Testis (tissue), 3 donors: Measurements from ENCODE around the gene TRAK1. TPM values are rescaled to one million over a fixed set of nuclear protein-coding genes. Genes with fewer than 3 reads are reported as not detected.

Source experiments
- DNase-seq: peaks from one replicate; pipeline ENCODE4 v3.0.0-alpha.2; 2019
- H3K27ac ChIP-seq, 2 donors: fragments of 200-600 bp; sonication (generic); one replicate each; pipeline ENCODE4 v1.5.1; 2019
- H3K27me3 ChIP-seq: fragments of 200-600 bp; sonication (generic); one replicate; pipeline ENCODE4 v1.5.1; 2019
- H3K36me3 ChIP-seq: fragments of 200-600 bp; sonication (generic); one replicate; pipeline ENCODE4 v1.5.1; 2017; ENCODE audit warnings: low read depth; ENCODE audit errors: missing control alignments
- H3K4me1 ChIP-seq: fragments of 200-600 bp; sonication (generic); one replicate; pipeline ENCODE4 v1.5.1; 2019
- H3K4me3 ChIP-seq, 2 donors: fragments of 200-600 bp; sonication (generic); one replicate each; pipeline ENCODE4 v1.5.1; 2017 to 2019
- H3K9me3 ChIP-seq: fragments of 200-600 bp; sonication (generic); one replicate; pipeline ENCODE4 v1.5.1; 2017
- POLR2A ChIP-seq: fragments of 450-650 bp; IDR thresholded peaks from one replicate; pipeline ENCODE4 v1.6.1; 2017; ENCODE audit warnings: antibody characterized with exemption, mild to moderate bottlenecking, moderate library complexity
- WGBS, 2 donors: methylation state at CpG; one replicate each; pipeline ENCODE4 v1.1.5; 2018; 5-methylcytosine and 5-hydroxymethylcytosine counted together
- intact Hi-C: fragments of 100-400 bp; cut with DNase I; formaldehyde crosslinking; loops from one replicate; pipeline ENCODE4 v1.15.1; 2023; ENCODE audit warnings: low total_unique reads
- polyA plus RNA-seq: library from polyadenylated mRNA; stranded (reverse); fragments of 350-450 nt; fragmentation: Illumina TruSeq; extraction: RNeasy Lipid Tissue Mini Kit (QIAGEN cat#74804); gene quantifications from one replicate; pipeline ENCODE4 v1.2.3, GENCODE V29; 2014; ENCODE audit warnings: low read depth, low replicate concordance; ENCODE audit not compliant: insufficient read depth
- total RNA-seq, 2 donors: library from RNA; depleted of rRNA; stranded (reverse); fragments of >200 nt; gene quantifications; one replicate each; pipeline ENCODE4 v1.2.3, GENCODE V29; 2016
- TF ChIP-seq, protein P1 (sequence below), 3 experiments: fragments of 450-650 bp in 2 of 3; fragments of 200-600 bp in 1 of 3; sonication (generic) in 1 of 3; IDR thresholded peaks; one replicate each; pipeline ENCODE4 v1.5.1; 2016 to 2019; ENCODE audit warnings: antibody characterized with exemption in 3 of 3, mild to moderate bottlenecking in 2 of 3, moderate library complexity in 1 of 3

TRAK1 gene
- total and polyA plus RNA-seq, 3 donors from 2014 or later = 32.0 to 95.9 (median 94.1) TPM

GRCh38 chr3:42115215-42115614, 24.1 kb downstream of the TRAK1 start:
- intact Hi-C loops = no loop called here
- no peak for DNase-seq

DNA sequence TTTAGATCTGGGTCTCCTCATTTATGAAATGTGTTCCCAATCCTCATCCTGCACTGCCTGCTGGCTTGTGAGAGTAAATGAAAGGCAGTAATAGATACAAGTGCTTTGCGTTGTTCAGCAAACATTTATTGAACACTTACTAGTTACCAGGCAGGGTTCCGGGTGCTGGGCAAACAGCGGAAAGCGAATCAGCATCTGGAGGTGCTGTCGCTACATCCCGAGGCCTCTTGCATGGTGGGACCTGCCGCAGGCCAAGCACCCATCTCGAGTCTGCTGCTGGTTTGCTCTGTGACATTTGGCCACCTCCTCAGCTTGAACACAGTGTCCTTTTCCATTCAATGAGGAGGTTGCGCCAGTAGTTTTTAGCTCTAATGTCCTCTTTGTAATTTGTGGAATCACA, 24.8 kb downstream of the TRAK1 start:
- intact Hi-C loops = no loop called here
- Histone ChIP-seq H3K9me3 (no peaks in the 10 kb centered on the region), H3K36me3 (no peaks in the 10 kb centered on the region), H3K27me3 (no peaks in the 10 kb centered on the region), H3K4me3 (no peak overlapping the region), H3K27ac (no peak overlapping the region), H3K4me1 (peaks cover 24% of the 10 kb centered on the region)
- TF ChIP-seq, protein P1, sequence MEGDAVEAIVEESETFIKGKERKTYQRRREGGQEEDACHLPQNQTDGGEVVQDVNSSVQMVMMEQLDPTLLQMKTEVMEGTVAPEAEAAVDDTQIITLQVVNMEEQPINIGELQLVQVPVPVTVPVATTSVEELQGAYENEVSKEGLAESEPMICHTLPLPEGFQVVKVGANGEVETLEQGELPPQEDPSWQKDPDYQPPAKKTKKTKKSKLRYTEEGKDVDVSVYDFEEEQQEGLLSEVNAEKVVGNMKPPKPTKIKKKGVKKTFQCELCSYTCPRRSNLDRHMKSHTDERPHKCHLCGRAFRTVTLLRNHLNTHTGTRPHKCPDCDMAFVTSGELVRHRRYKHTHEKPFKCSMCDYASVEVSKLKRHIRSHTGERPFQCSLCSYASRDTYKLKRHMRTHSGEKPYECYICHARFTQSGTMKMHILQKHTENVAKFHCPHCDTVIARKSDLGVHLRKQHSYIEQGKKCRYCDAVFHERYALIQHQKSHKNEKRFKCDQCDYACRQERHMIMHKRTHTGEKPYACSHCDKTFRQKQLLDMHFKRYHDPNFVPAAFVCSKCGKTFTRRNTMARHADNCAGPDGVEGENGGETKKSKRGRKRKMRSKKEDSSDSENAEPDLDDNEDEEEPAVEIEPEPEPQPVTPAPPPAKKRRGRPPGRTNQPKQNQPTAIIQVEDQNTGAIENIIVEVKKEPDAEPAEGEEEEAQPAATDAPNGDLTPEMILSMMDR (IDR thresholded peaks at IDR 0.05) = no peak
- TF ChIP-seq POLR2A = no peak
- WGBS, 2 donors = 90 to 94% methylated on average over 9 of the region's 9 CpGs
- DNase-seq = no peak

More at GRCh38 chr3:42115215-42115614, 24.1 kb downstream of the TRAK1 start:
- no peaks in the 10 kb centered on the region for H3K27me3 ChIP-seq
- no peak overlapping the region for H3K27ac ChIP-seq
- TF ChIP-seq, protein P1 (IDR thresholded peaks at IDR 0.05) = no peak
- TF ChIP-seq POLR2A = no peak
- no peaks in the 10 kb centered on the region for H3K9me3 ChIP-seq
- WGBS, 2 donors = 67 to 72% methylated on average over 13 of the region's 13 CpGs
- H3K4me1 ChIP-seq = peaks cover 24% of the 10 kb centered on the region
- no peaks in the 10 kb centered on the region for H3K36me3 ChIP-seq
- H3K4me3 ChIP-seq = no peak overlapping the region

GRCh38 chr3:42116466-42116865, 25.3 kb downstream of the TRAK1 start:
- peaks cover 24% of the 10 kb centered on the region for H3K4me1 ChIP-seq
- intact Hi-C loops = no loop called here
- no peak for TF ChIP-seq POLR2A
- TF ChIP-seq, protein P1 (IDR thresholded peaks at IDR 0.05) = no peak
- H3K27me3 ChIP-seq = no peaks in the 10 kb centered on the region
- H3K9me3 ChIP-seq = no peaks in the 10 kb centered on the region
- H3K27ac ChIP-seq = no peak overlapping the region
- no peak overlapping the region for H3K4me3 ChIP-seq
- WGBS, 2 donors = 88 to 97% methylated on average over 1 of the region's 1 CpG
- H3K36me3 ChIP-seq = no peaks in the 10 kb centered on the region
- DNase-seq = no peak

DNA sequence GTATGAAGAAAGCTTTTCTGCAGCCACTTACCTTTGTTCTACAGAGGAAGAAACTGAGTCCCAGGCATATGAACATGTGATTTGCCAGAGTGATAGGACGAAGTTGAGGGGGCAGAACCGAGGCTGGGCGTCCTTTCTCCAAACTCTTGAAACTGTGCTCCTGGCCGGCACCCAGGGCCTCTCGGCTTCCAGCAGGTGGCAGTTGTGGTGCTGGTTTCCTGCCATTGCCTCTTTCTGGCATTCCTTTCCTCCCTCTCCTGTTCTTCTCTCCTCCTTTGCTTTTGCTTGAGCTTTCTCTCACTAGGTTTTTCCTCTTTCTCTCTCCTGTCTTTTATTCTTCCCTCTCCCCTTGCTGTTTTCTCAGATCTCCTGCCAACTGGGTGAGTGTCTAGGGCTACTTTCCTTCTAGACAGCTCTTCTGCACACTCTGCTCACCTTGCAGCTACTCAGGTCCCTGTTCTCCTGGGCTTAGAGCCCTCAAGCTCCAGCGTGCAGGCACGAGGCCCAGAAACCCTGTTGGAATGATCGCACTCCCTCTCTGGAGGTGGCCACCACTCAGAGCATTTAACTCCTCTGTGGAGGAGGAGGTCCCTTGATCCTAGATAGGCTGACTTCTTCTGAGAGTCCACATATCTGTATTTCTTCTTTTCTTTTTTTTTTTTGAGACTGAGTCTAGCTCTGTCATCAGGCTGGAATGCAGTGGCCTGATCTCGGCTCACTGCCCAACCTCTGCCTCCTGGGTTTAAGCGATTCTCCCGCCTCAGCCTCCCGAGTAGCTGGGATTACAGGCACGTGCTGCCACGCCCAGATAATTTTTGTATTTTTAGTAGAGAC, 26.2 kb downstream of the TRAK1 start:
- no peak for TF ChIP-seq POLR2A
- TF ChIP-seq, protein P1 (IDR thresholded peaks at IDR 0.05) = peak in 1 of 3 experiments; percentile 33
- Histone ChIP-seq H3K4me1 (peaks cover 24% of the 10 kb centered on the region), H3K36me3 (no peaks in the 10 kb centered on the region), H3K9me3 (no peaks in the 10 kb centered on the region), H3K27ac (peak overlapping the region in 1 of 2 donors; percentile 18), H3K4me3 (no peak overlapping the region), H3K27me3 (no peaks in the 10 kb centered on the region)
- peak; percentile 62 for DNase-seq
- intact Hi-C loops = no loop called here
- WGBS, 2 donors = 36 to 50% methylated on average over 14 of the region's 14 CpGs
